Measurements from ENCODE around the gene CEP83. TPM values are rescaled to one million over a fixed set of nuclear protein-coding genes. Genes with fewer than 3 reads are reported as not detected.

Gene CEP83
- total RNA-seq, 1 experiment from 2014 or later = 19.2 TPM

GRCh38 chr12:94258593-94258992, 201.1 kb downstream of the CEP83 start:
- Histone ChIP-seq H3K36me3 (ENCODE audit: control insufficient read depth in 1 of 2, insufficient read depth in 2 of 2, low read length in 2 of 2) (no peaks in the 10 kb centered on the region), H2AFZ (ENCODE audit: low read depth, low read length, poor library complexity, severe bottlenecking) (no peak overlapping the region), H3K4me3 (replicated peaks in 1 of 2; ENCODE audit: low read depth in 1 of 2, low read length in 2 of 2) (no peak overlapping the region), H3K79me2 (ENCODE audit: insufficient read depth, low read length) (no peaks in the 10 kb centered on the region), H3K9me3 (ENCODE audit: control insufficient read depth in 1 of 2, insufficient read depth in 1 of 2, low read depth in 1 of 2, low read length in 2 of 2) (no peaks in the 10 kb centered on the region), H3K27me3 (ENCODE audit: insufficient read depth, low read length) (no peaks in the 10 kb centered on the region), H3K4me1 (ENCODE audit: control insufficient read depth in 1 of 2, insufficient read depth in 2 of 2, low read length in 2 of 2) (peaks cover 11 to 18% of the 10 kb centered on the region in 2 experiments), H3K9ac (ENCODE audit: low read length) (no peak overlapping the region), H4K20me1 (ENCODE audit: insufficient read depth) (no peaks in the 10 kb centered on the region), H3K4me2 (ENCODE audit: low read length) (no peak overlapping the region), H3K9me2 (ENCODE audit: insufficient read depth) (no peaks in the 10 kb centered on the region), H3K27ac (ENCODE audit: low read depth, low read length) (no peak overlapping the region)
- ATAC-seq = no peak
- ChIA-PET CTCF (no interaction called here), POLR2A (no interaction called here), RAD21 (ENCODE audit: low non-redundant PET in 1 of 2, low total read pairs in 2 of 2, uncharacterized antibody in 2 of 2, unreplicated experiment in 2 of 2) (no interaction called here)
- TF ChIP-seq POLR2AphosphoS5 (IDR thresholded peaks at IDR 0.05; ENCODE audit: low read depth, low read length) (no peak), TCF7L2 (IDR thresholded peaks at IDR 0.05; ENCODE audit: borderline replicate concordance, extremely low read depth, insufficient read depth, insufficient read length) (no peak), SP1 (IDR thresholded peaks at IDR 0.05; ENCODE audit: low read depth) (no peak), POLR2A (IDR thresholded peaks at IDR 0.05; ENCODE audit: borderline replicate concordance, extremely low read depth, insufficient read depth, insufficient read length) (no peak), EGR1 (IDR thresholded peaks at IDR 0.05; ENCODE audit: low read depth) (no peak), MAX (IDR thresholded peaks at IDR 0.05) (no peak), ATF3 (IDR thresholded peaks at IDR 0.05) (no peak), JUND (IDR thresholded peaks at IDR 0.05) (no peak), CEBPB (IDR thresholded peaks at IDR 0.05; ENCODE audit: low read depth) (no peak), ZNF274 (IDR thresholded peaks at IDR 0.05; ENCODE audit: low read depth, low read length) (no peak), RAD21 (IDR thresholded peaks at IDR 0.05; ENCODE audit: low read depth) (no peak), YY1 (IDR thresholded peaks at IDR 0.05; ENCODE audit: extremely low read depth, insufficient replicate concordance, low read depth, low read length) (no peak), SRF (IDR thresholded peaks at IDR 0.05; ENCODE audit: low read depth) (no peak)
- TF ChIP-seq, protein P1, sequence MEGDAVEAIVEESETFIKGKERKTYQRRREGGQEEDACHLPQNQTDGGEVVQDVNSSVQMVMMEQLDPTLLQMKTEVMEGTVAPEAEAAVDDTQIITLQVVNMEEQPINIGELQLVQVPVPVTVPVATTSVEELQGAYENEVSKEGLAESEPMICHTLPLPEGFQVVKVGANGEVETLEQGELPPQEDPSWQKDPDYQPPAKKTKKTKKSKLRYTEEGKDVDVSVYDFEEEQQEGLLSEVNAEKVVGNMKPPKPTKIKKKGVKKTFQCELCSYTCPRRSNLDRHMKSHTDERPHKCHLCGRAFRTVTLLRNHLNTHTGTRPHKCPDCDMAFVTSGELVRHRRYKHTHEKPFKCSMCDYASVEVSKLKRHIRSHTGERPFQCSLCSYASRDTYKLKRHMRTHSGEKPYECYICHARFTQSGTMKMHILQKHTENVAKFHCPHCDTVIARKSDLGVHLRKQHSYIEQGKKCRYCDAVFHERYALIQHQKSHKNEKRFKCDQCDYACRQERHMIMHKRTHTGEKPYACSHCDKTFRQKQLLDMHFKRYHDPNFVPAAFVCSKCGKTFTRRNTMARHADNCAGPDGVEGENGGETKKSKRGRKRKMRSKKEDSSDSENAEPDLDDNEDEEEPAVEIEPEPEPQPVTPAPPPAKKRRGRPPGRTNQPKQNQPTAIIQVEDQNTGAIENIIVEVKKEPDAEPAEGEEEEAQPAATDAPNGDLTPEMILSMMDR (IDR thresholded peaks at IDR 0.05 in 2 of 3, conservative IDR thresholded peaks at IDR 0.05 in 1 of 3; ENCODE audit: borderline replicate concordance in 1 of 3, insufficient read depth in 1 of 3, low read depth in 2 of 3, low read length in 2 of 3) = no peak
- no TSS peak for BruUV-seq (replicated peaks)
- intact Hi-C loops (cut with micrococcal nuclease) = no loop called here
- DNase-seq (ENCODE audit: low read depth, low spot score) = no peak

Other genes starting within 250 kb of the CEP83 start
- 4.5 TPM for gene TMCC3, start 190.7 kb upstream of the CEP83 start, total RNA-seq (2021; ENCODE audit: unreplicated experiment)

Measured in HCT116 (cell line).